Naive thymus-derived CD8-positive, alpha-beta T cell (primary cell): ENCODE results near the gene CARMIL3. TPM values are rescaled to one million over a fixed set of nuclear protein-coding genes. Genes with fewer than 3 reads are reported as not detected.

ENCODE experiments used
- ATAC-seq, 2 donors: fragments of 150-1000 bp; cut with Tn5 transposase in 1 of 2; sonication (Bioruptor Pico), chemical (Tn5 transposase) in 1 of 2; 1 replicate in 1 of 2; 2 replicates in 1 of 2; pipeline ENCODE4 v1.10.0; 2021; ENCODE audit warnings: mild to moderate bottlenecking in 2 of 2, moderate library complexity in 2 of 2
- POLR2A ChIA-PET: fragments of 350-600 bp; sonication (Branson Sonifier 250); formaldehyde crosslinking; loops from one replicate; lab custom pipeline; 2021; ENCODE audit warnings: antibody characterized with exemption; lab: Charles Lee
- DNase-seq, 10 donors: peaks; one replicate each; pipeline versions ENCODE4 v3.0.0 to v3.0.0-alpha.2; 2020 to 2022
- H3K27ac Mint-ChIP-seq, 10 donors: one replicate each; pipeline ENCODE4 v1.8.0; 2020 to 2022; ENCODE audit warnings: mild to moderate bottlenecking in 10 of 10, mixed read lengths in 10 of 10, moderate library complexity in 4 of 10, inconsistent platforms in 1 of 10
- H3K27me3 Mint-ChIP-seq, 5 donors: one replicate each; pipeline ENCODE4 v1.8.0; 2021 to 2022; ENCODE audit warnings: mixed read lengths in 5 of 5
- H3K36me3 Mint-ChIP-seq, 3 donors: one replicate each; pipeline ENCODE4 v1.8.0; 2020 to 2022; ENCODE audit warnings: mixed read lengths in 3 of 3, mild to moderate bottlenecking in 2 of 3, inconsistent platforms in 1 of 3
- H3K4me1 Mint-ChIP-seq, 4 donors: one replicate each; pipeline ENCODE4 v1.8.0; 2021 to 2022; ENCODE audit warnings: mixed read lengths in 4 of 4
- H3K4me3 Mint-ChIP-seq, 10 donors: one replicate each; pipeline ENCODE4 v1.8.0; 2020 to 2022; ENCODE audit warnings: mild to moderate bottlenecking in 10 of 10, mixed read lengths in 10 of 10, moderate library complexity in 6 of 10, inconsistent platforms in 1 of 10
- H3K9me3 Mint-ChIP-seq, 9 donors: one replicate each; pipeline ENCODE4 v1.8.0; 2020 to 2022; ENCODE audit warnings: mixed read lengths in 9 of 9, mild to moderate bottlenecking in 3 of 9, inconsistent platforms in 1 of 9, moderate library complexity in 1 of 9
- polyA plus RNA-seq, 3 donors: library from polyadenylated mRNA; unstranded; fragments of 300-500 nt; fragmentation: Illumina TruSeq; gene quantifications; one replicate each; pipeline ENCODE4 v1.2.3, GENCODE V29; 2021
- total RNA-seq, 8 experiments: library from RNA in 2 of 8; stranded (reverse) in 2 of 8; gene quantifications; one replicate each; pipeline ENCODE4 v1.2.3 and lab custom pipeline; 2021 to 2026

Gene CARMIL3
- total and polyA plus RNA-seq, 5 experiments from 2014 or later, result 0.03 to 0.16 TPM; not detected in 3

- DNase-seq, result no peak
- H3K27ac Mint-ChIP-seq, result no peak overlapping the region
- peaks cover 0 to 2% (median 0%) of the 10 kb centered on the region in 9 donors for H3K9me3 Mint-ChIP-seq
- POLR2A ChIA-PET, result interaction anchor here (1.0 to 7.7 kb wide), 5 partner anchors 9 to 44 kb away, joined by 4 to 177 read pairs (median 8); partner anchors contain the start of genes IRF9 and PSME1
- ATAC-seq, result no peak
- H3K4me1 Mint-ChIP-seq, result peaks cover 22 to 39% (median 36%) of the 10 kb centered on the region in 4 donors
- H3K36me3 Mint-ChIP-seq, result peaks cover 5 to 56% (median 24%) of the 10 kb centered on the region in 3 donors
- H3K4me3 Mint-ChIP-seq, result peak overlapping the region in 3 of 10 donors; percentile 94 to 99 (median 99)
- peaks cover 0 to 4% (median 0%) of the 10 kb centered on the region in 5 donors for H3K27me3 Mint-ChIP-seq
These were observed 65.4 kb downstream of the CARMIL3 start for GRCh38 chr14:24117179-24117578.

Other genes starting within 250 kb of the CARMIL3 start
- 10 to 100 TPM; 15.2 to 16.9 TPM for gene DHRS4, start 98.2 kb upstream of the CARMIL3 start, total RNA-seq
- 10 to 100 TPM; 28.8 to 37.6 (median 34.9) TPM for gene DHRS4, start 98.2 kb upstream of the CARMIL3 start, polyA plus RNA-seq
- 10 to 100 TPM; 15.1 to 17.3 TPM for gene DHRS4L2, start 63.1 kb upstream of the CARMIL3 start, total RNA-seq
- gene DHRS4L2, start 63.1 kb upstream of the CARMIL3 start, polyA plus RNA-seq, result 10 to 100 TPM; 10.9 to 24.0 (median 21.2) TPM
- not detected for gene CPNE6, start 19.6 kb downstream of the CARMIL3 start, total RNA-seq
- gene CPNE6, start 19.6 kb downstream of the CARMIL3 start, polyA plus RNA-seq, result not detected
- gene PCK2, start 42.3 kb downstream of the CARMIL3 start, total RNA-seq, result 10 to 100 TPM; 16.5 to 17.4 TPM
- 10 to 100 TPM in 2 of 3 donors, 1 to 10 TPM in 1; 8.6 to 11.6 (median 11.3) TPM for gene PCK2, start 42.3 kb downstream of the CARMIL3 start, polyA plus RNA-seq
- gene DCAF11, start 62.8 kb downstream of the CARMIL3 start, total RNA-seq, result 10 to 100 TPM; 74.1 to 77.1 TPM
- gene DCAF11, start 62.8 kb downstream of the CARMIL3 start, polyA plus RNA-seq, result 10 to 100 TPM; 68.0 to 83.8 (median 71.9) TPM
- 1 to 10 TPM; 2.7 to 3.4 TPM for gene NRL, start 62.9 kb downstream of the CARMIL3 start, total RNA-seq
- gene NRL, start 62.9 kb downstream of the CARMIL3 start, polyA plus RNA-seq, result 1 to 10 TPM; 3.0 to 3.5 (median 3.1) TPM
- gene FITM1, start 78.7 kb downstream of the CARMIL3 start, total RNA-seq, result 1 to 10 TPM; 1.9 to 2.2 TPM
- gene FITM1, start 78.7 kb downstream of the CARMIL3 start, polyA plus RNA-seq, result under 1 TPM; 0.52 to 0.60 (median 0.52) TPM
- 100 to 1,000 TPM; 202 to 203 TPM for gene PSME1, start 84.2 kb downstream of the CARMIL3 start, total RNA-seq
- gene PSME1, start 84.2 kb downstream of the CARMIL3 start, polyA plus RNA-seq, result 100 to 1,000 TPM; 681 to 767 (median 753) TPM
- 10 to 100 TPM; 16.6 to 18.1 TPM for gene EMC9, start 89.6 kb downstream of the CARMIL3 start, total RNA-seq
- 1 to 10 TPM; 7.5 to 9.4 (median 8.4) TPM for gene EMC9, start 89.6 kb downstream of the CARMIL3 start, polyA plus RNA-seq
- 100 to 1,000 TPM; 129 to 140 TPM for gene PSME2, start 94.6 kb downstream of the CARMIL3 start, total RNA-seq
- 100 to 1,000 TPM; 402 to 471 (median 463) TPM for gene PSME2, start 94.6 kb downstream of the CARMIL3 start, polyA plus RNA-seq
- 10 to 100 TPM; 85.7 to 91.4 TPM for gene RNF31, start 95.5 kb downstream of the CARMIL3 start, total RNA-seq
- gene RNF31, start 95.5 kb downstream of the CARMIL3 start, polyA plus RNA-seq, result 10 to 100 TPM; 34.1 to 45.3 (median 37.6) TPM
- gene IRF9, start 109.3 kb downstream of the CARMIL3 start, total RNA-seq, result 100 to 1,000 TPM; 109 to 116 TPM
- gene IRF9, start 109.3 kb downstream of the CARMIL3 start, polyA plus RNA-seq, result 10 to 100 TPM; 46.6 to 68.6 (median 51.3) TPM
- 10 to 100 TPM; 33.7 to 39.2 TPM for gene REC8, start 120.1 kb downstream of the CARMIL3 start, total RNA-seq
- gene REC8, start 120.1 kb downstream of the CARMIL3 start, polyA plus RNA-seq, result 10 to 100 TPM; 11.1 to 11.6 (median 11.2) TPM
- gene IPO4, start 136.8 kb downstream of the CARMIL3 start, total RNA-seq, result 10 to 100 TPM; 24.4 to 24.8 TPM
- 10 to 100 TPM; 20.2 to 27.5 (median 21.1) TPM for gene IPO4, start 136.8 kb downstream of the CARMIL3 start, polyA plus RNA-seq
- gene TM9SF1, start 143.4 kb downstream of the CARMIL3 start, total RNA-seq, result 10 to 100 TPM; 19.4 to 22.1 TPM
- gene TM9SF1, start 143.4 kb downstream of the CARMIL3 start, polyA plus RNA-seq, result 10 to 100 TPM; 23.1 to 29.8 (median 29.1) TPM
- 1 to 10 TPM in 1 of 2 experiments, under 1 TPM in 1; 0.30 to 1.1 TPM for gene TSSK4, start 153.7 kb downstream of the CARMIL3 start, total RNA-seq
- gene TSSK4, start 153.7 kb downstream of the CARMIL3 start, polyA plus RNA-seq, result under 1 TPM; 0.79 to 0.95 (median 0.87) TPM
- 100 to 1,000 TPM in 1 of 2 experiments, 10 to 100 TPM in 1; 99.4 to 107 TPM for gene CHMP4A, start 161.5 kb downstream of the CARMIL3 start, total RNA-seq
- gene CHMP4A, start 161.5 kb downstream of the CARMIL3 start, polyA plus RNA-seq, result 100 to 1,000 TPM; 133 to 144 (median 143) TPM
- 10 to 100 TPM; 13.7 to 15.3 TPM for gene MDP1, start 164.1 kb downstream of the CARMIL3 start, total RNA-seq
- gene MDP1, start 164.1 kb downstream of the CARMIL3 start, polyA plus RNA-seq, result 10 to 100 TPM; 33.8 to 39.1 (median 34.5) TPM
- 100 to 1,000 TPM in 1 of 2 experiments, 10 to 100 TPM in 1; 96.8 to 107 TPM for gene NEDD8, start 180.4 kb downstream of the CARMIL3 start, total RNA-seq
- gene NEDD8, start 180.4 kb downstream of the CARMIL3 start, polyA plus RNA-seq, result 100 to 1,000 TPM; 302 to 320 (median 319) TPM
- gene GMPR2, start 180.9 kb downstream of the CARMIL3 start, total RNA-seq, result 10 to 100 TPM; 76.4 to 78.6 TPM
- 100 to 1,000 TPM in 1 of 3 donors, 10 to 100 TPM in 2; 79.7 to 111 (median 85.4) TPM for gene GMPR2, start 180.9 kb downstream of the CARMIL3 start, polyA plus RNA-seq
- 100 to 1,000 TPM; 125 to 136 TPM for gene TINF2, start 190.6 kb downstream of the CARMIL3 start, total RNA-seq
- 100 to 1,000 TPM; 116 to 154 (median 150) TPM for gene TINF2, start 190.6 kb downstream of the CARMIL3 start, polyA plus RNA-seq
- gene TGM1, start 211.2 kb downstream of the CARMIL3 start, total RNA-seq, result 1 to 10 TPM; 6.5 to 6.9 TPM
- gene TGM1, start 211.2 kb downstream of the CARMIL3 start, polyA plus RNA-seq, result under 1 TPM in 1 of 3 donors, not detected in 2; 0.13 TPM
- gene RABGGTA, start 219.6 kb downstream of the CARMIL3 start, total RNA-seq, result 10 to 100 TPM; 43.3 to 46.5 TPM
- 10 to 100 TPM; 12.7 to 22.1 (median 20.4) TPM for gene RABGGTA, start 219.6 kb downstream of the CARMIL3 start, polyA plus RNA-seq
- 10 to 100 TPM; 27.5 to 34.2 TPM for gene DHRS1, start 247.8 kb downstream of the CARMIL3 start, total RNA-seq
- 10 to 100 TPM; 19.6 to 22.4 (median 20.8) TPM for gene DHRS1, start 247.8 kb downstream of the CARMIL3 start, polyA plus RNA-seq
- gene NOP9, start 247.8 kb downstream of the CARMIL3 start, total RNA-seq, result 10 to 100 TPM; 21.8 to 25.8 TPM
- 1 to 10 TPM; 1.3 to 2.2 (median 1.6) TPM for gene NOP9, start 247.8 kb downstream of the CARMIL3 start, polyA plus RNA-seq